Activated naive CD4-positive, alpha-beta T cell treated with anti-CD3 and anti-CD28 coated beads, Interleukin-2, amount 50 U/mL, for 24 hours (primary cell): Measurements from ENCODE around the gene BORA.
"Not testable (repeated sequence)": the region's sequence is repeated elsewhere in the genome, so short reads cannot be mapped to it uniquely, and the experiment has no call there.

Source experiments
- H3K27ac Mint-ChIP-seq: one replicate; pipeline ENCODE4 v1.8.0; 2021; ENCODE audit warnings: mild to moderate bottlenecking, mixed read lengths
- H3K27me3 Mint-ChIP-seq: one replicate; pipeline ENCODE4 v1.8.0; 2021; ENCODE audit warnings: mixed read lengths
- H3K36me3 Mint-ChIP-seq: one replicate; pipeline ENCODE4 v1.8.0; 2021; ENCODE audit warnings: mixed read lengths
- H3K4me1 Mint-ChIP-seq: one replicate; pipeline ENCODE4 v1.8.0; 2021; ENCODE audit warnings: mixed read lengths
- H3K4me3 Mint-ChIP-seq: one replicate; pipeline ENCODE4 v1.8.0; 2021; ENCODE audit warnings: mild to moderate bottlenecking, mixed read lengths
- H3K9me3 Mint-ChIP-seq: one replicate; pipeline ENCODE4 v1.8.0; 2021; ENCODE audit warnings: mixed read lengths

Gene BORA

DNA sequence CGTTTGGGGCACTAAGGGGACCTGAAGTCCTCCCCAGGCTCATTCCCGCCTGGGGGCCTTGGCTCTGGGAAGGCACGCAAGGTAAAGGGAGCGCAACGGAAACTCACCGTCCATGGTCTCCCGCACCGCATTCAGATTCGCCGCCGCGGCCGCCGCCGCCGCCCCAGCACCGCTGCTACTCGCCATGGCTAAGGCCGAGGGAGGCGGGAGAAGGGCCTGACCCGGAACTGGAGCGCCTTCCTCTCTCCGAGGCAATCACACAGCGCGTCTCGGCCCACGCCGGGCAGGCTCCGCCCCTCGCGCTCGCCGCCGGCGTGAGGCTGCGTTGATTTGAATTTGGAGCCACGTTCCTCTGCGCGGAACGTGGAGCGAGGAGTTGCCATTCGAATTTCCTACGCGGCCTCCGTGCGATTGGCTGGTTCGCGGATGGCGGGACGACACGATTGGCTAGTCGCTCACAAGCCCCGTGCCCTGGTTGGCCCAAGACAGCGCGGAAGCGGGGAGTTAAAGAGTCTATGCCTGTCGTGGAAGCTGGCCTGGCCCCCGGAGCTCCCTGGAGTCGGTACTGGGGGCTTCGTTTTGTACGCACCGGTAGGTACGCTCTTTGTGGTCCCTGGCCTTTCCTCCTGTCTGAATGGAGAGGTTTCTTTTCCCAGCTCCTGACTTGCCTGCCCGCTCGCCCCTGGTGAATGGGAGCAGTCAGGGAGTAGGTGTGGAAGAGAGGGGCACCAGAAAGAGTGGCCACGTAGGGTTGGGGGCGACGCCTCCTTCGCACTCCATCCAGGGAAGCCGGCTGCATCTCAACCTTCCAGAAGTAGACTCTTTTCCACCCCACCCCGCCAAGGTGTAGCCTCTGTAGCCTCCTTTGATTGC lies at the start of gene BORA, which contains the start of gene MZT1:
Gene BORA (plus strand): TSS at position 507 of the 873 bp plus-strand sequence. CDS start 1,018 bp downstream, outside the sequence.
Gene MZT1 (minus strand): TSS at position 213 of the 873 bp plus-strand sequence. CDS start 27 bp downstream, at position 186.
- peak within 1 kb of the TSS; percentile 94 for H3K4me3 Mint-ChIP-seq
- H3K36me3 Mint-ChIP-seq = peaks cover 14% of the 10 kb centered on the region
- H3K9me3 Mint-ChIP-seq = no peaks in the 10 kb centered on the region
- peak within 1 kb of the TSS; percentile 89 for H3K27ac Mint-ChIP-seq
- H3K4me1 Mint-ChIP-seq = peaks cover 63% of the 10 kb centered on the region
- H3K27me3 Mint-ChIP-seq = no peaks in the 10 kb centered on the region

GRCh38 chr13:72678312-72678711 lies 49.4 kb upstream of the BORA start:
- H3K4me1 Mint-ChIP-seq = no peaks in the 10 kb centered on the region
- no peak overlapping the region for H3K27ac Mint-ChIP-seq
- H3K9me3 Mint-ChIP-seq = no peaks in the 10 kb centered on the region
- H3K27me3 Mint-ChIP-seq = peaks cover 6% of the 10 kb centered on the region
- H3K4me3 Mint-ChIP-seq = no peak overlapping the region
- H3K36me3 Mint-ChIP-seq = no peaks in the 10 kb centered on the region

GRCh38 chr13:72680353-72680752 lies 47.4 kb upstream of the BORA start:
- Mint-ChIP-seq H3K27me3 (peaks cover 8% of the 10 kb centered on the region), H3K4me1 (no peaks in the 10 kb centered on the region), H3K36me3 (no peaks in the 10 kb centered on the region), H3K4me3 (no peak overlapping the region), H3K9me3 (no peaks in the 10 kb centered on the region), H3K27ac (peak overlapping the region; percentile 46)

GRCh38 chr13:72686766-72687165 lies 41.0 kb upstream of the BORA start:
- no peak overlapping the region for H3K4me3 Mint-ChIP-seq
- H3K36me3 Mint-ChIP-seq = no peaks in the 10 kb centered on the region
- peaks cover 3% of the 10 kb centered on the region for H3K9me3 Mint-ChIP-seq
- no peak overlapping the region for H3K27ac Mint-ChIP-seq
- H3K4me1 Mint-ChIP-seq = no peaks in the 10 kb centered on the region
- H3K27me3 Mint-ChIP-seq = peaks cover 7% of the 10 kb centered on the region

- Mint-ChIP-seq H3K36me3 (no peaks in the 10 kb centered on the region), H3K4me1 (no peaks in the 10 kb centered on the region), H3K27ac (no peak overlapping the region), H3K9me3 (peaks cover 3% of the 10 kb centered on the region), H3K27me3 (peaks cover 14% of the 10 kb centered on the region), H3K4me3 (no peak overlapping the region)
Measured at GRCh38 chr13:72689181-72689696, 38.5 kb upstream of the BORA start.

DNA sequence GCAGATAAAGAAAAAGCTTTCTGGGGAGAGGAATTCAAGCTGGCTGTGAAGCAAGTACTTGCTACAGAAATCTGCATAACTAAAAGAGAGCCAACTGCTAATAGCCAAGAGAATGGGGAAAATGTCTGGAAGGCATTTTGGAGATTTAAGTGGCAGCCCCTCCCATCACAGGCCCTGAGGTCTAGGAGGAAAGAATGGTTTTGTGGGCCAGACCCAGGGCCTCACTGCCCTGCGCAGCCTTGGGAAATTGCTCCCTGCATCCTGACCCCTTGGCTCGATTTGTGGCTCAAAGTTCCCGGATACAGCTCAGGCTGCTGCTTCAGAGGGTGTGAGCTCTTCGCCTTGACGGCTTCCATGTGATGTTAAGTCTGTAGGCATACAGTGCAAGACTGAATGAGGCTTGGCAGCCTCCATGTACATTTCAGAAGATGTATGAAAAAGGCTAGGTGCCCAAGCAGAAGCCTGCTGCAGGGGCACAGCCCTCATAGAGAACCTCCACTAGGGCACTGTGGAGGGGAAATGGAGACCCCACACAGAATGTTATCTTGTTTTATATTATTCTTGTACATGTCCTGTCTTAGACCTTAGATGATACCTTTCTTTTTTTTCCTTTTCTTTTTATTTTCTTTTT lies 34.7 kb upstream of the BORA start:
- no peak overlapping the region for H3K4me3 Mint-ChIP-seq
- no peaks in the 10 kb centered on the region for H3K36me3 Mint-ChIP-seq

GRCh38 chr13:72693832-72694231 lies 33.9 kb upstream of the BORA start:
- Mint-ChIP-seq H3K4me3 (no peak overlapping the region), H3K36me3 (no peaks in the 10 kb centered on the region), H3K4me1 (no peaks in the 10 kb centered on the region), H3K27me3 (peaks cover 15% of the 10 kb centered on the region), H3K9me3 (peaks cover 3% of the 10 kb centered on the region), H3K27ac (no peak overlapping the region)

More for the DNA sequence above, 34.7 kb upstream of the BORA start:
- Mint-ChIP-seq H3K27me3 (peaks cover 14% of the 10 kb centered on the region), H3K9me3 (peaks cover 3% of the 10 kb centered on the region), H3K4me1 (no peaks in the 10 kb centered on the region), H3K27ac (no peak overlapping the region)

DNA sequence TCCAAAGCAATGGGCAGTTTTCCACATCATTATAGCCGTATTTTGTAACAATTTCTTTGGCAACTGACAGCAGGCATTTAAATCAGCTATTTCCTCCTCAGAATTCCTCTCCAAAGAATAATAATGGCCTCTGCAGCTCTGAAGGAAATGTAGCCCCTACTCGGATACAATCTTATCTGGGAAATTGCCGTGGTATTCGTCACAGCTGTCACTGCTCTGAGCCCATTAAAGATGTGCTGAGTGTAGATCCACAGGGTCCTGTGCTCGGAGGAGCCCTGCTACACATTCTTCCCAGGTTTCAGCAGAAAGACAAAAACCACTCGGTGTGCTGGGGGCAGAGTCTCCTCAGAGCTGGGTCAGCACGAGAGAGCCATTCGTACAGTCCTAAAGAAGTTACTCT lies 33.4 kb upstream of the BORA start:
- peaks cover 16% of the 10 kb centered on the region for H3K27me3 Mint-ChIP-seq

GRCh38 chr13:72696579-72696978 lies 31.1 kb upstream of the BORA start:
- Mint-ChIP-seq H3K4me1 (no peaks in the 10 kb centered on the region), H3K36me3 (no peaks in the 10 kb centered on the region), H3K27ac (no peak overlapping the region), H3K27me3 (peaks cover 13% of the 10 kb centered on the region), H3K4me3 (no peak overlapping the region), H3K9me3 (no peaks in the 10 kb centered on the region)

More for the DNA sequence above, 33.4 kb upstream of the BORA start:
- no peak overlapping the region for H3K27ac Mint-ChIP-seq
- no peaks in the 10 kb centered on the region for H3K36me3 Mint-ChIP-seq
- no peaks in the 10 kb centered on the region for H3K4me1 Mint-ChIP-seq
- no peak overlapping the region for H3K4me3 Mint-ChIP-seq
- H3K9me3 Mint-ChIP-seq = peaks cover 3% of the 10 kb centered on the region

GRCh38 chr13:72698164-72698563 lies 29.6 kb upstream of the BORA start:
- H3K36me3 Mint-ChIP-seq = no peaks in the 10 kb centered on the region
- H3K27me3 Mint-ChIP-seq = peaks cover 7% of the 10 kb centered on the region
- no peaks in the 10 kb centered on the region for H3K9me3 Mint-ChIP-seq
- H3K4me3 Mint-ChIP-seq = no peak overlapping the region
- no peaks in the 10 kb centered on the region for H3K4me1 Mint-ChIP-seq
- H3K27ac Mint-ChIP-seq = no peak overlapping the region

GRCh38 chr13:72700509-72700908 lies 27.2 kb upstream of the BORA start:
- H3K27ac Mint-ChIP-seq = no peak overlapping the region
- no peaks in the 10 kb centered on the region for H3K4me1 Mint-ChIP-seq
- H3K27me3 Mint-ChIP-seq = peaks cover 6% of the 10 kb centered on the region
- H3K4me3 Mint-ChIP-seq = no peak overlapping the region
- no peaks in the 10 kb centered on the region for H3K9me3 Mint-ChIP-seq
- peaks cover 1% of the 10 kb centered on the region for H3K36me3 Mint-ChIP-seq

GRCh38 chr13:72716776-72717175 lies 10.9 kb upstream of the BORA start:
- H3K4me1 Mint-ChIP-seq = peaks cover 32% of the 10 kb centered on the region
- H3K4me3 Mint-ChIP-seq = no peak overlapping the region
- H3K27ac Mint-ChIP-seq = no peak overlapping the region
- H3K9me3 Mint-ChIP-seq = peaks cover 4% of the 10 kb centered on the region
- no peaks in the 10 kb centered on the region for H3K27me3 Mint-ChIP-seq
- H3K36me3 Mint-ChIP-seq = peaks cover 54% of the 10 kb centered on the region

DNA sequence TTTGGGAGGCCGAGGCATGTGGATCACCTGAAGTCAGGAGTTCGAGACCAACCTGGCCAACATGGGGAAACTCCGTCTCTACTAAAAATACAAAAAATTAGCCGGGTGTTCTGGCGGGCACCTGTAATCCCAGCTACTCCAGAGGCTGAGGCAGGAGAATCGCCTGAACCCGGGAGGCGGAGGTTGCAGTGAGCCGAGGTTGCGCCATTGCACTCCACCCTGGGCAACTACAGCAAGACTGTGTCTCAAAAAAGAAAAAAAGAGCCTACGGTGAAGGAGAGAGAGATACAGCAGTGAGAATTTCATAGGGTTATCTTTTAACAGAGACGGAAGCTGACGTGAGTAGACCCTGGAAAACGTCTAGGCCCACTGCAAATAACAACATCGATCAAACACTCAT lies 1.5 kb upstream of the BORA start:
- H3K4me3 Mint-ChIP-seq = peak overlapping the region; percentile 94
- peaks cover 69% of the 10 kb centered on the region for H3K4me1 Mint-ChIP-seq

DNA sequence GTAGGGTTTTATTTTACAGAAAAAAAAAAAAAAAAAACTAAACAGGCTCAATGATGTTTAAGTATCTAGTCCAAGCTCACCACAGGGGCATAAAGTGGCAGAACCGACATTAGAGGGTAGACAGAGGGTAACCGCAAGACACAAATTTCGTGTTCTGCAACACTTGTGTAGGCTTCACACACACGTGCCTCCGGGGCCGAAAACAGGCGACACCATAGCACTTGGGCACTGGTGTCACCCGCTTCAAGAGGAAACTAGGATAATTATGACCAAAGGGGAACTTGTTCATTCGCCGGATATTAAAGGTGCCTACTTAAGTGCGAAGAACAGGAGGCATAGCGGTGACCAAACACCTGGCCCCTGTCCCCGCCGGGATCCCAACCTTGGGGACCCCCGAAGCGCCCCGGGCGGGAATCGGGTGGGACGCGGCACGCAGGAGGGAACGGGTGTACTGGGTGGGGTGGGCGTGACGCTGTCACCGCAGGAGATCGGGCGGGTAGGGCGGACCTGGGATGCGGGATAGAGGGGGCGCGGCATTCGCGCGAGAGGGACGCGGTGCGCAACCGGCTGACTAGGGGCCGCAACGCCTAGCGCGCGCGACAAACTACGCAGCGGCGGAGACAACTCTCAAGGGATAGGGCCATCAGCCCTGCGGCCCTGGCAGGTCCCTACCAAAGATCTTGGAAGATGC lies 852 bp upstream of the BORA start:
- Mint-ChIP-seq H3K4me3 (peak overlapping the region; percentile 94), H3K9me3 (no peaks in the 10 kb centered on the region), H3K27ac (peak overlapping the region; percentile 89), H3K4me1 (peaks cover 69% of the 10 kb centered on the region), H3K36me3 (peaks cover 14% of the 10 kb centered on the region), H3K27me3 (no peaks in the 10 kb centered on the region)

More for the DNA sequence above, 1.5 kb upstream of the BORA start:
- H3K36me3 Mint-ChIP-seq = peaks cover 16% of the 10 kb centered on the region
- not testable (repeated sequence) for H3K27me3 Mint-ChIP-seq, H3K27ac Mint-ChIP-seq, H3K9me3 Mint-ChIP-seq

GRCh38 chr13:72728290-72728605 lies 525 bp downstream of the BORA start:
- H3K27ac Mint-ChIP-seq = peak overlapping the region; percentile 82
- no peaks in the 10 kb centered on the region for H3K27me3 Mint-ChIP-seq
- peaks cover 58% of the 10 kb centered on the region for H3K4me1 Mint-ChIP-seq
- H3K4me3 Mint-ChIP-seq = peak overlapping the region; percentile 94
- H3K36me3 Mint-ChIP-seq = peaks cover 14% of the 10 kb centered on the region
- no peaks in the 10 kb centered on the region for H3K9me3 Mint-ChIP-seq
